HCT116 (cell line): ENCODE measurements around the gene CTSH. TPM values are rescaled to one million over a fixed set of nuclear protein-coding genes. Genes with fewer than 3 reads are reported as not detected.

ENCODE experiments used
- ATAC-seq: fragments of 200-7000 bp; cut with Tn5 transposase; 2 replicates; pipeline ENCODE4 v1.9.1; 2020; ENCODE audit warnings: mild to moderate bottlenecking, moderate library complexity
- BruUV-seq: library from RNA; stranded (reverse); fragments of 400-500 nt; replicated peaks from 2 replicates; lab custom pipeline; 2021; lab: Mats Ljungman, UMichigan
- CTCF ChIA-PET: fragments of 300-600 bp; sonication (Branson Sonifier 250); formaldehyde crosslinking; loops from one replicate; lab custom pipeline; 2021; ENCODE audit warnings: antibody characterized with exemption; lab: Charles Lee
- POLR2A ChIA-PET: fragments of 300-600, 350-600 bp; sonication (Branson Sonifier 250); formaldehyde crosslinking; loops from one replicate; lab custom pipeline; 2021; ENCODE audit warnings: antibody characterized with exemption; lab: Charles Lee
- RAD21 ChIA-PET, 2 experiments: fragments of 300-600 bp; sonication (Branson Sonifier 250); formaldehyde crosslinking; loops; one replicate each; lab custom pipeline; 2023; ENCODE audit warnings: low total read pairs in 2 of 2; ENCODE audit not compliant: uncharacterized antibody in 2 of 2, unreplicated experiment in 2 of 2, low non-redundant PET in 1 of 2; lab: Charles Lee
- DNase-seq: peaks from one replicate; pipeline ENCODE4 v3.0.0-alpha.2; 2010; ENCODE audit warnings: low read depth, low spot score
- H2AFZ ChIP-seq: fragments of 200-600 bp; shearing (Covaris generic), sonication (generic); 2 replicates; pipeline ENCODE4 v1.6.1; 2017; ENCODE audit warnings: low read depth, mixed run types, mixed read lengths, antibody characterized with exemption, low read length; ENCODE audit not compliant: poor library complexity, severe bottlenecking
- H3K27ac ChIP-seq: 2 replicates; pipeline ENCODE4 v1.5.1; 2012; ENCODE audit warnings: low read depth, low read length
- H3K27me3 ChIP-seq: fragments of 200-600 bp; sonication (generic); 2 replicates; pipeline ENCODE4 v1.6.1; 2016; ENCODE audit warnings: mixed run types, low read length, mixed read lengths; ENCODE audit not compliant: insufficient read depth
- H3K36me3 ChIP-seq, 2 experiments: fragments of 200-500 bp in 1 of 2; fragments of 200-600 bp in 1 of 2; sonication (Bioruptor generic) in 1 of 2; sonication (generic) in 1 of 2; 2 replicates each; pipeline versions ENCODE4 v1.5.1 to v1.6.1; 2014 to 2016; ENCODE audit warnings: low read length in 2 of 2, inconsistent platforms in 1 of 2, mixed read lengths in 1 of 2, mixed run types in 1 of 2; ENCODE audit not compliant: insufficient read depth in 2 of 2, control insufficient read depth in 1 of 2
- H3K4me1 ChIP-seq, 2 experiments: fragments of 200-600 bp in 1 of 2; sonication (generic) in 1 of 2; 2 replicates each; pipeline versions ENCODE4 v1.5.1 to v1.6.1; 2012 to 2017; ENCODE audit warnings: low read length in 2 of 2, inconsistent platforms in 1 of 2, mild to moderate bottlenecking in 1 of 2, mixed read lengths in 1 of 2, mixed run types in 1 of 2, moderate library complexity in 1 of 2; ENCODE audit not compliant: insufficient read depth in 2 of 2, control insufficient read depth in 1 of 2
- H3K4me2 ChIP-seq: fragments of 200-600 bp; sonication (generic); 2 replicates; pipeline ENCODE4 v1.6.1; 2017; ENCODE audit warnings: mixed run types, low read length, mixed read lengths
- H3K4me3 ChIP-seq, 2 experiments: fragments of 200-600 bp in 1 of 2; sonication (generic) in 1 of 2; replicated peaks in 1 of 2; 2 replicates each; pipeline ENCODE4 v1.5.1; 2011 to 2016; ENCODE audit warnings: low read length in 2 of 2, control low read depth in 1 of 2, low read depth in 1 of 2, mild to moderate bottlenecking in 1 of 2, mixed read lengths in 1 of 2, mixed run types in 1 of 2
- H3K79me2 ChIP-seq: fragments of 200-600 bp; sonication (generic); 2 replicates; pipeline ENCODE4 v1.6.1; 2017; ENCODE audit warnings: mild to moderate bottlenecking, mixed run types, low read length, moderate library complexity, mixed read lengths; ENCODE audit not compliant: insufficient read depth
- H3K9ac ChIP-seq: fragments of 200-600 bp; sonication (generic); 2 replicates; pipeline ENCODE4 v1.6.1; 2016; ENCODE audit warnings: low read length, mixed read lengths
- H3K9me2 ChIP-seq: fragments of 200-600 bp; sonication (generic), shearing (Covaris generic); 2 replicates; pipeline ENCODE4 v1.6.1; 2017; ENCODE audit warnings: mixed run types, mild to moderate bottlenecking, moderate library complexity; ENCODE audit not compliant: insufficient read depth
- H3K9me3 ChIP-seq, 2 experiments: fragments of 200-500 bp in 1 of 2; fragments of 200-600 bp in 1 of 2; sonication (Bioruptor generic) in 1 of 2; sonication (generic) in 1 of 2; 2 replicates each; pipeline ENCODE4 v1.6.1; 2014 to 2017; ENCODE audit warnings: low read length in 2 of 2, mixed read lengths in 2 of 2, inconsistent platforms in 1 of 2, low read depth in 1 of 2, mild to moderate bottlenecking in 1 of 2, mixed run types in 1 of 2, moderate library complexity in 1 of 2; ENCODE audit not compliant: control insufficient read depth in 1 of 2, insufficient read depth in 1 of 2
- H4K20me1 ChIP-seq: fragments of 200-600 bp; sonication (generic), shearing (Covaris generic); 2 replicates; pipeline ENCODE4 v1.6.1; 2017; ENCODE audit warnings: mixed run types, mild to moderate bottlenecking, moderate library complexity; ENCODE audit not compliant: insufficient read depth
- ATF3 ChIP-seq: IDR thresholded peaks from 2 replicates; pipeline ENCODE4 v1.6.1; 2012
- CBX3 ChIP-seq: IDR thresholded peaks from 2 replicates; pipeline ENCODE4 v1.6.1; 2012; ENCODE audit warnings: low read depth
- CEBPB ChIP-seq: IDR thresholded peaks from 2 replicates; pipeline ENCODE4 v1.6.1; 2012; ENCODE audit warnings: low read depth
- EGR1 ChIP-seq: IDR thresholded peaks from 2 replicates; pipeline ENCODE4 v1.6.1; 2012; ENCODE audit warnings: low read depth
- EZH2 ChIP-seq: fragments of 200-600 bp; sonication (generic); IDR thresholded peaks from 2 replicates; pipeline ENCODE4 v1.6.1; 2017; ENCODE audit warnings: antibody characterized with exemption, mixed run types
- RAD21 ChIP-seq: IDR thresholded peaks from 2 replicates; pipeline ENCODE4 v1.6.1; 2012; ENCODE audit warnings: low read depth, mild to moderate bottlenecking
- SIN3A ChIP-seq: IDR thresholded peaks from 2 replicates; pipeline ENCODE4 v1.6.1; 2012; ENCODE audit warnings: low read depth
- YY1 ChIP-seq: IDR thresholded peaks from 2 replicates; pipeline ENCODE4 v1.6.1; 2011; ENCODE audit warnings: low read length, low read depth, moderate library complexity, mild to moderate bottlenecking; ENCODE audit not compliant: insufficient replicate concordance; ENCODE audit errors: extremely low read depth
- ZBTB33 ChIP-seq: IDR thresholded peaks from 2 replicates; pipeline ENCODE4 v1.6.1; 2011; ENCODE audit warnings: mild to moderate bottlenecking, low read length, moderate library complexity; ENCODE audit not compliant: insufficient replicate concordance; ENCODE audit errors: extremely low read depth
- ZNF274 ChIP-seq: fragments of 200-500 bp; sonication (Bioruptor generic); IDR thresholded peaks from 2 replicates; pipeline ENCODE4 v1.6.1; 2014; ENCODE audit warnings: mild to moderate bottlenecking, low read depth, low read length, inconsistent platforms
- intact Hi-C: fragments of 100-400 bp; cut with micrococcal nuclease; formaldehyde crosslinking; loops from 2 replicates; pipeline ENCODE4 v1.10.0; 2022
- total RNA-seq: library from RNA; stranded (reverse); gene quantifications from one replicate; pipeline ENCODE4 v1.2.1, GENCODE V29; 2021; ENCODE audit not compliant: unreplicated experiment
- TF ChIP-seq, protein P1 (sequence below): IDR thresholded peaks from 2 replicates; pipeline ENCODE4 v1.6.1; 2012

CTSH gene
- total RNA-seq, 1 experiment from 2014 or later = 37.5 TPM

GRCh38 chr15:78912316-78912715, 32.5 kb downstream of the CTSH start:
- Histone ChIP-seq H3K36me3 (peaks cover 14 to 19% of the 10 kb centered on the region in 2 experiments), H3K27me3 (no peaks in the 10 kb centered on the region), H3K4me2 (no peak overlapping the region), H3K9me2 (no peaks in the 10 kb centered on the region), H3K9ac (no peak overlapping the region), H3K4me3 (no peak overlapping the region), H3K79me2 (peaks cover 18% of the 10 kb centered on the region; the same call in 1 of the 2 replicates), H3K27ac (no peak overlapping the region), H3K4me1 (no peaks in the 10 kb centered on the region), H4K20me1 (no peaks in the 10 kb centered on the region; the same call in 1 of the 2 replicates), H3K9me3 (no peaks in the 10 kb centered on the region), H2AFZ (no peak overlapping the region)
- intact Hi-C loops = no loop called here
- POLR2A ChIA-PET = no interaction called here
- RAD21 ChIA-PET = no interaction called here
- CTCF ChIA-PET = interaction anchor here (0.6 to 1.4 kb wide), 2 partner anchors 40 to 116 kb away, joined by 3 to 6 read pairs; partner anchors contain the start of gene MORF4L1
- no TSS peak for BruUV-seq
- ATAC-seq (no peak), DNase-seq (no peak)
- TF ChIP-seq, protein P1, sequence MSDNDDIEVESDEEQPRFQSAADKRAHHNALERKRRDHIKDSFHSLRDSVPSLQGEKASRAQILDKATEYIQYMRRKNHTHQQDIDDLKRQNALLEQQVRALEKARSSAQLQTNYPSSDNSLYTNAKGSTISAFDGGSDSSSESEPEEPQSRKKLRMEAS = no peak
- TF ChIP-seq ZBTB33 (no peak), CBX3 (no peak), SIN3A (no peak), EZH2 (no peak), CEBPB (no peak)

DNA sequence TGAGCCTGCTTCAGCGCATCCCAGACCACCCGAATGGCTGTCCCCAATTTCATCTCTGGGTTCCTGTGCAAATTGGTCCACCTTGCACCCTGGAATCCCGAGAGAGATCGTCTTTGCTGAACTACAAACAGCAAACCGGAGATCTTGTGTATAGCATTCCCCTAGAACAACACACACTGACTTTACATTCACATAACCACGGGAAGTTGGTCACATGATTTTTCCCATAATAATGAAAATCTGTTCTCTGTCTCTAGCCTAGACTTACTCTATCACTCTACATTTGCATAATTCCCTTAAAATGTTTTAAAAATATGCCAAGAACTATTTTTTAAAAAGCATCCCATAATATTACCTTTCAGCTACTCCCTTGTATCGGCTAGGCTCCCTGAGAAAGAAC, 34.6 kb downstream of the CTSH start:
- DNase-seq (no peak), ATAC-seq (no peak)
- H4K20me1 ChIP-seq = no peaks in the 10 kb centered on the region; the same call in 1 of the 2 replicates
- RAD21 ChIA-PET = interaction anchor here in 1 of 2 experiments (0.6 kb wide), 1 partner anchor 242 kb away, joined by 3 read pairs; no protein-coding TSS in a partner anchor
- H3K4me2 ChIP-seq = no peak overlapping the region
- intact Hi-C loops = no loop called here
- POLR2A ChIA-PET = no interaction called here
- H3K4me1 ChIP-seq = no peaks in the 10 kb centered on the region
- BruUV-seq = no TSS peak
- no peaks in the 10 kb centered on the region for H3K9me3 ChIP-seq
- H2AFZ ChIP-seq = no peak overlapping the region
- no peaks in the 10 kb centered on the region for H3K27me3 ChIP-seq
- CTCF ChIA-PET = interaction anchor here (1.4 to 6.0 kb wide), 4 partner anchors 13 to 97 kb away, joined by 5 to 35 read pairs (median 14); no protein-coding TSS in a partner anchor
- H3K9ac ChIP-seq = no peak overlapping the region
- no peaks in the 10 kb centered on the region for H3K9me2 ChIP-seq
- no peak overlapping the region for H3K4me3 ChIP-seq
- TF ChIP-seq ATF3 (no peak), RAD21 (no peak), CBX3 (no peak), EGR1 (no peak), YY1 (no peak), ZNF274 (no peak)
- no peak overlapping the region for H3K27ac ChIP-seq
- peaks cover 28 to 32% of the 10 kb centered on the region in 2 experiments for H3K36me3 ChIP-seq
- H3K79me2 ChIP-seq = peaks cover 18% of the 10 kb centered on the region; the same call in 1 of the 2 replicates
